BJ (cell line): ENCODE data around the gene CUL4A. TPM values are rescaled to one million over a fixed set of nuclear protein-coding genes. Genes with fewer than 3 reads are reported as not detected.
A peak's percentile ranks its signal among the peaks of the same experiment; 100 is the strongest.

Experiments used
- CTCF ChIA-PET: fragments of 350-600 bp; formaldehyde crosslinking; extraction: SDS; loops from one replicate; lab custom pipeline; 2021; ENCODE audit warnings: antibody characterized with exemption, inconsistent platforms; lab: Yijun Ruan, JAX
- POLR2A ChIA-PET: fragments of 300-600 bp; sonication (Branson Sonifier 250); formaldehyde crosslinking; extraction: SDS; loops from one replicate; lab custom pipeline; 2021; ENCODE audit warnings: antibody characterized with exemption; lab: Charles Lee
- DNase-seq: peaks from one replicate; pipeline ENCODE4 v3.0.0-alpha.2; 2011; ENCODE audit warnings: low read depth
- H3K27me3 ChIP-seq: 2 replicates; pipeline ENCODE4 v1.6.0; 2011; ENCODE audit warnings: low read length; ENCODE audit not compliant: control insufficient read depth, insufficient read depth
- H3K36me3 ChIP-seq: 2 replicates; pipeline ENCODE4 v1.5.1; 2011; ENCODE audit warnings: low read length; ENCODE audit not compliant: control insufficient read depth, insufficient read depth
- H3K4me3 ChIP-seq: 2 replicates; pipeline ENCODE4 v1.5.1; 2011; ENCODE audit warnings: low read depth, mild to moderate bottlenecking, control low read depth, low read length
- polyA plus RNA-seq: library from polyadenylated mRNA; depleted of rRNA; stranded (reverse); fragments of >200 nt; gene quantifications from 2 replicates; pipeline ENCODE4 v1.2.3, GENCODE V29; 2011
- TF ChIP-seq, protein P1 (sequence below): IDR thresholded peaks from 2 replicates; pipeline ENCODE4 v1.5.1; 2011; ENCODE audit warnings: low read depth, mild to moderate bottlenecking, control low read depth, inconsistent platforms, low read length, moderate library complexity; ENCODE audit not compliant: insufficient read depth

CUL4A gene
- polyA plus RNA-seq, 1 experiment = 67.1 TPM

DNA sequence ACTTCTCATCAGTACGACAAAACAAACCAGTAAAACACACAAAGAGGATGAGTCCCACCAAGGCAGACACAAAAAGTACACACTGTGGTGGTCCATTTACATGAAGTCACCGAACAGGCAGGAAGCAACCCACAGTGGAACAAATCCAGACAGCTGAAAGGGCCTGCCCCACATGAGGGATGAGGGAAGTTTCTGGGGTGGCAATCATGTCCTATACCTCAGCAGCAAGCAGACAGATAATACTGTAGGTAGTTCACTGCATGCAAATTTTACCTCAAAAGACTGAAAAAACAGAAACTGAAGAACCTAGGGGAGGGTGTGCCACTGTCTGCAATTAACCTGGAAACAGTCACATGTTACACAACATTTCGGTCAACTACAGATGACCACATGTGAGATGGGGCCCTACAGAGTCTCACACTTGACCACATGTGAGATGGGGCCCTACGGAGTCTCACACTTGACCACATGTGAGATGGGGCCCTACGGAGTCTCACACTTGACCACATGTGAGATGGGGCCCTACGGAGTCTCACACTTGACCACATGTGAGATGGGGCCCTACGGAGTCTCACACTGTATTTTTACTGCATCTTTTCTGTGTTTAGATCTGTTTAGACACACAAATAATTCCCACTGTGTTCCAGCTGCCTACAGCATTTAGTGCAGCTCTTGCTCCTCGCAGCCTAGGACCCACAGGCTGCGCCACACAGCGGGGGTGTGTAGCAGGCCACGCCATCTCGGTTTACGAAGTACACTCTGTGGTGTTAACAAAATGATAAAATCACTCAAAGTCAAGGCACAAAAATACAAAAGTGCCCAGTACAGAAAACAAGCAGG is 23.1 kb upstream of the CUL4A start:
- Histone ChIP-seq H3K36me3 (peaks cover 10% of the 10 kb centered on the region), H3K4me3 (no peak overlapping the region), H3K27me3 (no peaks in the 10 kb centered on the region)
- ChIA-PET POLR2A (no interaction called here), CTCF (no interaction called here)
- TF ChIP-seq, protein P1, sequence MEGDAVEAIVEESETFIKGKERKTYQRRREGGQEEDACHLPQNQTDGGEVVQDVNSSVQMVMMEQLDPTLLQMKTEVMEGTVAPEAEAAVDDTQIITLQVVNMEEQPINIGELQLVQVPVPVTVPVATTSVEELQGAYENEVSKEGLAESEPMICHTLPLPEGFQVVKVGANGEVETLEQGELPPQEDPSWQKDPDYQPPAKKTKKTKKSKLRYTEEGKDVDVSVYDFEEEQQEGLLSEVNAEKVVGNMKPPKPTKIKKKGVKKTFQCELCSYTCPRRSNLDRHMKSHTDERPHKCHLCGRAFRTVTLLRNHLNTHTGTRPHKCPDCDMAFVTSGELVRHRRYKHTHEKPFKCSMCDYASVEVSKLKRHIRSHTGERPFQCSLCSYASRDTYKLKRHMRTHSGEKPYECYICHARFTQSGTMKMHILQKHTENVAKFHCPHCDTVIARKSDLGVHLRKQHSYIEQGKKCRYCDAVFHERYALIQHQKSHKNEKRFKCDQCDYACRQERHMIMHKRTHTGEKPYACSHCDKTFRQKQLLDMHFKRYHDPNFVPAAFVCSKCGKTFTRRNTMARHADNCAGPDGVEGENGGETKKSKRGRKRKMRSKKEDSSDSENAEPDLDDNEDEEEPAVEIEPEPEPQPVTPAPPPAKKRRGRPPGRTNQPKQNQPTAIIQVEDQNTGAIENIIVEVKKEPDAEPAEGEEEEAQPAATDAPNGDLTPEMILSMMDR = no peak
- DNase-seq = no peak

DNA sequence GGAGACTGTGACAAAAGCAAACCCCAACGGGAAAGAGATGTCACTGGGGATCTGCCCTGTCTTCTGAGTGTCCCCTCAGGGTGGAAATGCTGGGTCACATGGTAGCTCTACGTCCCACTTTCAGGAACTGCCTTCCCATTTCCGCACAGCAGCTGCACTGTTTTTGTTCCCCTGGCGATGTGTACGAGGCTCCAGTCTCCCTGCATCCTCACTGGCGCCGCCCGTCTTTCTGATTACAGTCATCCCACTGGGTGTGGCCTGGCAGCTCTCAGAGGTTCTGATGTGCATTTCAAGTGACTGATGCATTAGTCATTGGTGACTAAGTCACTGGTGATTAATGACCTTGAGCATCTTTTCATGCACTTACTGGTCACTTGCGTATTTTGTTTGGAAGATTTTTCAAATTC is 22.1 kb upstream of the CUL4A start:
- Histone ChIP-seq H3K4me3 (peak overlapping the region; percentile 25), H3K36me3 (peaks cover 8% of the 10 kb centered on the region), H3K27me3 (no peaks in the 10 kb centered on the region)
- DNase-seq = peak; percentile 99
- TF ChIP-seq, protein P1 = peak; percentile 26; the same call in 1 of the 2 replicates
- ChIA-PET CTCF (interaction anchor here (1.2 kb wide), 1 partner anchor 11 kb away, joined by 3 read pairs; no protein-coding TSS in a partner anchor), POLR2A (no interaction called here)

DNA sequence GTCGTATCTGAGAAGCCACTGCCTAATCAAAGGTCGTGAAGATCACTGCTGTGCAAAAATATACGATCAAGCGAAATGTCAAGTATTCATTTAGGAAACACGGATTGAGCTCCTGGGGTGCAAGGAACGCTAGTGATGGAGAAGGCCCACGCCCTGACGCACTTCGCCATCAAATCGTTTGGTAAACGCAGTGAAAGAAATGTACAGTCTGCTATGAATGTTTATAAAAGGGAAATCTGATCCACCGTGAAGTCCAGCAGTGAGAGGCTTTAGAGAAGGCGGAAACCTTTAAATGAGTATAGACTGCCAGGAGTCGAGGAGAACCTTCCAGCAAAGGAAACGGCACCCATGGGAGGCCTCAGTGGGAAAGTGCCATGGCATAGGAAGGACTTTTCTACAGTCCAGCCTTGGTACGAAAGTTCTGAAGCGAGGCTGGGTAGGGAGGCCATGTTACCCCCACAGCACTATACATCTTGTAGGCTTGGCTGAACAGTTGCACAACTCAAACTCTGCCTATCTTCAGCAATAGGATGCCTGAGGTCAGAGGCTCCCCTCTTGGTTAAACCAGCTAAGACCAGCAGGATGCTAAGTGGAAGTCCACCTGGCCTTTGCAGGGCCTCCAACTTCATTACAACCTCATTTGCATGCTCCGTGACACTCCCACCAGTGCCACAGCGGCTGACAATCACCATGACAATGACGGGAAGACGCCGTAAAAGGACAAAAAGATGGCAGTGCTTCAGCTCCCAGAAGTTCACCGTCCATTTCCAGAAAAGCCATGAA is 21.3 kb upstream of the CUL4A start:
- CTCF ChIA-PET = interaction anchor here (1.2 kb wide), 1 partner anchor 10 kb away, joined by 3 read pairs; no protein-coding TSS in a partner anchor
- POLR2A ChIA-PET = no interaction called here
- H3K4me3 ChIP-seq = no peak overlapping the region
- DNase-seq = no peak
- peaks cover 8% of the 10 kb centered on the region for H3K36me3 ChIP-seq
- no peaks in the 10 kb centered on the region for H3K27me3 ChIP-seq
- TF ChIP-seq, protein P1 = no peak

DNA sequence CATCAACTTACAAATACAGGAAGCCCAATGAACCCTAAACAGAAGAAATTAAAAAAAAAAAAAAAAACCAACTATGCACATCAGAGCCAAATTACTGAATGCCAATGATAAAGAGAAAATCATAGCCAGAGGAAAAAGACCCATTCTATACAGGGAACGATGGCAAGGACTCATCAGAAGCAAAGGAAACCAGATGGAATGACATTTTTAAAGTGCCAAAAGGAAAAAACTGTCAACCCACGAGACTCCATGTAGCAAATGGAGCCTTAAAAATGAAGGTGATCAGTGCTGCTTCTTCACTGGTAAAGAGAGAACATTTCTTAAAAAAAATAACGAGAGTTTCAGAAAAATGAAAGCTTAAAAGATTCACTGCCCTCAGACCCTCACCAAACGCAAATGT is 19.2 kb upstream of the CUL4A start:
- H3K36me3 ChIP-seq = peaks cover 10% of the 10 kb centered on the region
- CTCF ChIA-PET = no interaction called here
- no peaks in the 10 kb centered on the region for H3K27me3 ChIP-seq
- TF ChIP-seq, protein P1 = no peak
- no peak overlapping the region for H3K4me3 ChIP-seq
- POLR2A ChIA-PET = no interaction called here
- DNase-seq = no peak

DNA sequence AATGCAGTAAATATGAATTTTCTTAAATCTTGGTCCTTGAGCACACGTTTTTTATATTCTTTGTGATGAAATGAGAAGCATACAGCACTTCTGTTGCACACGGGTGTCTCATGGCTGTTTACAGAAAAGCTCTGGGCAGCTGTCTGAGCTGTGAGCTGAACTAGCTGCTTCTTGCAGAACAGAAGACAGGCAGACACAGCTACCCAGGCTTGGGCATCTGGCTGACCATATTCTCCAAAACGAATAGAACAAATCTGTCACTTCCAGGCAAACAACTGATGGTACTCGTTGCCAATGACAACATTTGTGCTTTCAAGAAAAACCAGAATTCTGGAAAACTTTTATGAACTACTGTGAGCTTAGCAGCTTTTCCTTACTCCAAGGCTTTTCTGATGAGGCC is 17.1 kb upstream of the CUL4A start:
- DNase-seq = no peak
- Histone ChIP-seq H3K27me3 (no peaks in the 10 kb centered on the region), H3K36me3 (peaks cover 16% of the 10 kb centered on the region), H3K4me3 (no peak overlapping the region)
- ChIA-PET CTCF (interaction anchor here (0.8 kb wide), 1 partner anchor 163 kb away, joined by 3 read pairs; no protein-coding TSS in a partner anchor), POLR2A (no interaction called here)
- TF ChIP-seq, protein P1 = no peak
